ENCODE data around the gene AMN1.

GRCh38 chr12:31659087-31659942, 69.5 kb downstream of the AMN1 start, which contains the start of gene ETFBKMT:
- no peak for TF ChIP-seq EP300 (IDR thresholded peaks at IDR 0.05)
- TF ChIP-seq CTCF (IDR thresholded peaks at IDR 0.05): peak; percentile 18 to 79 (median 53)

Data from ovary (tissue), 3 donors.